Kidney capillary endothelial cell (primary cell): Measurements from ENCODE around the gene PFDN4.
A peak's percentile ranks its signal among the peaks of the same experiment; 100 is the strongest.

Source experiments
- DNase-seq: peaks from one replicate; pipeline ENCODE4 v3.0.0-alpha.2; 2018; ENCODE audit warnings: low spot score

PFDN4 gene

GRCh38 chr20:54200487-54201267 is 7.2 kb upstream of the PFDN4 start:
- DNase-seq = no peak

DNA sequence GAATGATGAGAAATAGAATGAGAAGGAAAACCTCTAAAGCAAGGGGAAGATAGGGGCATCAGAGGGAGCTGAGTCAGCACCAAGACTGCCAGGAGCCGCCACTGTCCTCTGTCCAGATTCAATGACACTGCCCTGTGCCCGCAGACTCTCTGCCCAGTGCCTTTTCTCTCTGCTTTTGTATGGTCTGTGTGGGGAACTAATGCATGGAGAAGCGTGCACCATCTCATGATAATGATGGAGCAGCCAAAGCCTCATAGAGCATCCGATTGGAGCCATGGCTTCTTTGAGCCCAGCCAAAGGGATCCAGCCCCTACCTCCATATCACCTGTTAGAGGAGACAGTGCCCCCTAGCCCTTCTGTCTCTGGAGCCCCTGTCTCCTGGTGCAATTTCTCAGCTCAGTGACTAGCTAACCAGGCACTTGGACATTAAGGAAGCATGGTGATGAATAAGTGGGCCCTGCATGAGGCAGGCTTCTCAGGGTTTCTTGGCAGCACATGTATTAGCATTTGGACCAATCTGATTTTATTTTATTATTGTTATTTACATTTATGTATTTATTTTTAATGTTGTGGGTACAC is 6.5 kb upstream of the PFDN4 start:
- DNase-seq = no peak

GRCh38 chr20:54203281-54203680 is 4.6 kb upstream of the PFDN4 start:
- no peak for DNase-seq

- DNase-seq = no peak
Observed at GRCh38 chr20:54204063-54204462, 3.8 kb upstream of the PFDN4 start.

DNA sequence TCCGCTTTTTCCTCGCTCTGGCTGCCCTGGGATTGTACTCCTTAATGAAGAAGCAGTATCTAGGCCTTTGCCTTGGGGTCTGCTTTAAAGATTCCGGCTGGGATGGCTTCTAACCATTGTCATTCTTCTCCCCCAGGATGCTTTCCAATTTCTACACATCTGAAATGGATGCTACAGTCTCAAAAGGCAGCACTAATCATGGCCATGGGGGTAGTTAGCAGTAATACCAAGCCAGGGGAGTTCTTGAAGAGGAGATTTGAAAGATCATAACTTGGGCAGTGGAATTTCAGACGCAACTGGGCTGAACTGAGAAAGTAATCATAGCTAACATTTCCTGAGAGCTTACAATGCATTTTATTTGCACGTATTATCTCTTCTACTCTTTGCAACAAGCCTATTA is 3.4 kb upstream of the PFDN4 start:
- no peak for DNase-seq

DNA sequence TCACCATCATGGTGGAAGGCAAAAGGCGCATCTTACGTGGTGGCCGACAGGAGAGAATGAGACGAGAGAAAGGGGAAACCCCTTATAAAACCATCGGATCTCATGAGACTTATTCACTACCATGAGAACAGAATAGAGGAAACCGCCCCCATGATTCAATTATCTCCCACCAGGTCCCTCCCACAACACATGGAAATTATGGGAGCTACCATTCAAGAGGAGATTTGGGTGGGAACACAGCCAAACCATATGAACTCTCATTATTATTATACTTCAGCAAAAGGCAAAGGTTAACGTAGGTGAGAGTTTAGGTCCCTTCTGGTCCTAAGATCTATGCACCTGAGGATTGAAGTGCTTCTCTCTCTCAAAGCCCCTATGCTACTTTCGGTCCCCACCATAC is 2.4 kb upstream of the PFDN4 start:
- no peak for DNase-seq

DNA sequence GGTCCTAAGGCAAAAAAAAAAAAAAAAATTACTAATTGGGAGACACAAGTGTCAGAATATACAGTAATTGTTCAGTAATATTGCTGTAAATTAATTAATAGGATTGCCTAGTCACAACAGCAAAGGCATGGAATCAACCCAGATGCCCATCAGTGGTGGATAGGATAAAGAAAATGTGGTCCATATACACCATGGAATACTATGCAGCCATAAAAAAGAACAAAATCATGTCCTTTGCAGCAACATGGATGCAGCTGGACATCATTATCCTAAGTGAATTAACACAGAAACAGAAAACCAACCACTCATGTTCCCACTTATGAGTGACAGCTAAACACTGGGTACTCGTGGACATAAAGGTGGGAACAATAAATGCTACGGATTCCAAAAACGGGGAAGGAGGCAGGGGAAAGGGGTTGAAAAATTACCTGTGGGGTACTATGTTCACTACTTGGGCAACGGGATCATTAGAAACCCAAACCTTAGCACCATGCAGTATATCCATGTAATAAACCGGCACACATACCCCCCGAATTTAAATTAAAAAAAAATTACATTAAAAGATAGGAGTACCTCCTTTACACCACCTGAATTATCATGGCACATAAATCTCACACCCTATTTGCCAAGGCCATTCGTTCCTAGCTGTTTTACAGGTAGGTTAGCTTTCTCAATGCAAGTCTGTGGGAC is 689 bp upstream of the PFDN4 start:
- DNase-seq = no peak

DNA sequence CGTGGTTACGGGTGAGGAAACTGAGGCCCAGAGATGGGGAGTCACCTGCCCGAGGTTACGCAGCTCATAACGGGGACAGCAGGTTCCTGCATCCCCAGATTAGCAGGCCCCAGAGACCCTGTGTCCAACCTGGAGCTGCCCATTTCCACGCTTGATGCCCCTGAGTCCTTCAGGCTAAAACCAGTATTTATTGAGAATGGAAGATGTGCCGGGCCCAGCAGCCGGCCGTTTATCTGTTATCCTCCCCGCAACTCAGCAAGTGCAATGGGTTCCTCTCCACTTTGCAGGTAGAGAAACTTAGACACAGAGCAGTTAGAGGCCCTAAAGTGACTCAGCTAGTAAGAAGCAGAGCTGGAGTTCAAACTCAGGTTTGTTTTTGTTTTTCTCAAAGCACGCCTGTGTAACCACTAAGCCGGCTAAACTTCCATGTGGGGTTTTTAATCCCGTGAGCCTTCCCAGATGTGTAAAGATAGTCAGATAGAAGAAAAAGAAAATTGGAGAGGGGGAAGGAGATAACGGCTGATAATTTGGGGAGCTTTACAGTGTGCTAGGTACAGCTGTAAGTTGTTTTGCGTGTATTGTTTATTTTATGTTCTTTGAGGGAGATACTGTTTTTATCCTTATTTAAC is 775 bp downstream of the PFDN4 start:
- peak; percentile 21 for DNase-seq

- no peak for DNase-seq
Observed at GRCh38 chr20:54209216-54209813, 1.4 kb downstream of the PFDN4 start.

DNA sequence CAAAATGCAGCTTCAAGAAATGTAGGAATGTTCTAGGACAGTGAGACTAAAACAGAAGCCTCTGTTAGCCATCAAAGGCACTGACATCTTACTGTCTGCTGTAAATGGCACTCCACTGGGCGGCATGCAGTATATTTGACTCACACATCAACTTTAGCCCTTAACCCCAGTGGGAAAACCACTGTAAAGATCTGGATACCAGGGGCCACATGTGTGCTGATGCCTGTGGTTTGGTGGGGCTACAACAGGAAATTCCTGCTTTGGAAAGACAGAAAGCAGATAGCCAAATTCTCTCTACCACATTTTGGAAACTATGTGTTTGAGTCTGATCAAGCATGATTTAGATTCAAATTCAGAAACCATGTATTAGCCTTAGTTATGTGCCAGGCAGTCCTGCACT is 4.3 kb downstream of the PFDN4 start:
- DNase-seq = no peak

- no peak for DNase-seq
Observed at GRCh38 chr20:54212871-54213270, 5.0 kb downstream of the PFDN4 start.

DNA sequence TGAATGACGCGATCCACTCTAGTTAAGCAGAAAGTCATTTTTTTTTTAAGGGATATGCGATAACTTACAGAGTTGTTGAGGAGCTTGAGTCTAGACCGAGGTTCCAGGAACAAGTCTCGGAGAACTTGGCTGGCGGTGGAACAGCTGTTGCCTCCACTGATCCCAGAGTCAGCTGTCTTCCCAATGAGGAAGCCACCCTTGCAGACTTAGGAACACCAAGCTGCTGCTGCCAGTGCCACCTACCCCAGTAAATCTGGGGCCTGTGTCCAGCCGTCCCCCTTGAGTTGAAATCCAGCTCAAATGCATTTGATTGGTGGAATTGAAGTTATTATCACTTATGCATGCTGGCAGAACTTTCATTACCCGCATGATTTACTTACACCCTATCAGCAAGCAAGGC is 6.7 kb downstream of the PFDN4 start:
- no peak for DNase-seq

- DNase-seq = no peak
Observed at GRCh38 chr20:54215157-54215789, 7.4 kb downstream of the PFDN4 start.

GRCh38 chr20:54217762-54218161 is 9.9 kb downstream of the PFDN4 start:
- no peak for DNase-seq

GRCh38 chr20:54218470-54218869 is 10.6 kb downstream of the PFDN4 start:
- peak; percentile 56 for DNase-seq

DNA sequence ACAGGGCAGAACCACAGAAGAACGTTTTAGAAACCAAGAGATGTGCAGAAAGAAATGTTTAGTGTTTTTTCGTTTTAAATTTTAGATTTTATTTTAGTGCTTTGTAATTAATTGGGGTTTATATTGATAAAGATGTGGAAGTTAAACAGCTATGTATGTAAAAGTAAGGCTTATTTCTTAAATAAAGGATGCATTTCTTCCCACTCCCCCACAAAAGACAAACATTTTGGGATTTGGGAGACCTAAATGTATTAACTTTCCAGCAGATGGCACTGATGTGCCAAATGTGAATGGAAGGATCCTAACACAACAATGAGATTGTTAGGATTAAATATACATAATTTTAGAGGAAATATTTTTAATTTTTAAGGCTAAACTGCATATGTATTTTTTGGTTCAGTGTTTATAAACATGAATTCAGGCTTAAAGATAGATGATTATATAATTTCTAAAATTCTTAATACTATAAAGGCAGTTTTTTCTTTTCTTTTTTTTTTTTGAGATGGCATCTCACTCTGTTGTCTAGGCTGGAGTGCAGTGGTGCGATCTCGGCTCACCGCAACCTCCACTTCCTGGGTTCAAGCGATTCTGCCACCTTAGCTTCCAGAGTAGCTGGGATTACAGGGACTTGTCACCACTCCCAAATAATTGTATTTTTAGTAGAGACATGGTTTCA is 12.0 kb downstream of the PFDN4 start:
- peak; percentile 62 for DNase-seq

GRCh38 chr20:54220722-54221121 is 12.8 kb downstream of the PFDN4 start:
- no peak for DNase-seq

GRCh38 chr20:54221353-54221752 is 13.5 kb downstream of the PFDN4 start:
- DNase-seq = no peak

GRCh38 chr20:54221996-54222890 is 14.4 kb downstream of the PFDN4 start:
- DNase-seq = no peak

DNA sequence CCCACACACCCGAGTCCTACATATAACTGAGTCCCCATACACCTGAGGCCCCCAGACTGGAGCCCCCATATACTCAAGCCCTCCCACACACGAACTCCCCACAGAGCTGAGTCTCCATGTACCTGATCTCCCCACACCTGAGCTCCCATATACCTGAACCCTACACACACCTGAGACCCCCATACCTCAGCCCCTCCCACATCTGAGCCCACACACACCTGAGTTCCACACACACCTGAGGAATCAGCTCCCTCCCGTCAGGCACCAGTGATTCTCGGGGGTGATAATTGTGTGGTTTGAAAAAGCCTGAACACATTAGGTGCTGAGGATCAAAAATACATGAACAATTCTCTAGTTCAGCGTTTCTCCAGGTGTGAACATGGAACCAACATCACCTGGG is 15.4 kb downstream of the PFDN4 start:
- DNase-seq = no peak
